Keratinocyte (primary cell): ENCODE measurements around the gene ATP6V0A4. TPM values are rescaled to one million over a fixed set of nuclear protein-coding genes. Genes with fewer than 3 reads are reported as not detected.
"Not testable (repeated sequence)": the region's sequence is repeated elsewhere in the genome, so short reads cannot be mapped to it uniquely, and the experiment has no call there.

Source experiments
- DNase-seq: peaks from one replicate; pipeline ENCODE4 v3.0.0-alpha.2; 2011; ENCODE audit warnings: low read depth, missing footprints, low spot score
- FAIRE-seq: peaks from 2 replicates; lab custom pipeline; 2011; peaks lifted over from hg19 to GRCh38; lab: Jason Lieb, UNC
- H2AFZ ChIP-seq: 2 replicates; pipeline ENCODE4 v1.6.0; 2012; ENCODE audit warnings: low read length, control low read depth, inconsistent platforms; ENCODE audit not compliant: control insufficient read depth
- H3K27ac ChIP-seq: 2 replicates; pipeline ENCODE4 v1.5.1; 2011; ENCODE audit warnings: low read length; ENCODE audit not compliant: control insufficient read depth, insufficient read depth
- H3K27me3 ChIP-seq: 3 replicates; pipeline ENCODE4 v1.6.0; 2011; ENCODE audit warnings: low read length; ENCODE audit not compliant: control insufficient read depth, insufficient read depth; ENCODE audit errors: extremely low read depth
- H3K36me3 ChIP-seq, 2 experiments: 2 replicates in 1 of 2; 3 replicates in 1 of 2; pipeline ENCODE4 v1.5.1; 2011; ENCODE audit warnings: low read length in 2 of 2, mild to moderate bottlenecking in 1 of 2; ENCODE audit not compliant: control insufficient read depth in 2 of 2, insufficient read depth in 2 of 2; ENCODE audit errors: extremely low read depth in 1 of 2
- H3K4me1 ChIP-seq: 3 replicates; pipeline ENCODE4 v1.5.1; 2011; ENCODE audit warnings: low read length; ENCODE audit not compliant: control insufficient read depth, insufficient read depth; ENCODE audit errors: extremely low read depth
- H3K4me2 ChIP-seq: 3 replicates; pipeline ENCODE4 v1.6.0; 2011; ENCODE audit warnings: low read depth, low read length; ENCODE audit not compliant: control insufficient read depth, insufficient read depth; ENCODE audit errors: extremely low read depth
- H3K4me3 ChIP-seq, 3 experiments: fragments of 200-600 bp in 1 of 3; sonication (generic) in 1 of 3; 2 replicates in 2 of 3; 3 replicates in 1 of 3; pipeline ENCODE4 v1.5.1; 2011 to 2016; ENCODE audit warnings: low read length in 3 of 3, mild to moderate bottlenecking in 3 of 3, control low read depth in 2 of 3, inconsistent platforms in 1 of 3, low read depth in 1 of 3, mixed read lengths in 1 of 3, mixed run types in 1 of 3, moderate library complexity in 1 of 3; ENCODE audit not compliant: control insufficient read depth in 2 of 3, insufficient read depth in 2 of 3; ENCODE audit errors: extremely low read depth in 1 of 3
- H3K79me2 ChIP-seq: 2 replicates; pipeline ENCODE4 v1.6.0; 2012; ENCODE audit warnings: low read length; ENCODE audit not compliant: control insufficient read depth, insufficient read depth
- H3K9ac ChIP-seq: 3 replicates; pipeline ENCODE4 v1.6.0; 2011; ENCODE audit warnings: low read length; ENCODE audit not compliant: control insufficient read depth, insufficient read depth; ENCODE audit errors: extremely low read depth
- H3K9me1 ChIP-seq: 3 replicates; pipeline ENCODE4 v1.6.0; 2011; ENCODE audit warnings: low read length; ENCODE audit not compliant: control insufficient read depth, insufficient read depth; ENCODE audit errors: extremely low read depth
- H3K9me3 ChIP-seq: 2 replicates; pipeline ENCODE4 v1.5.1; 2012; ENCODE audit warnings: low read depth, low read length; ENCODE audit not compliant: control insufficient read depth
- H4K20me1 ChIP-seq: 3 replicates; pipeline ENCODE4 v1.6.0; 2011; ENCODE audit warnings: low read length; ENCODE audit not compliant: control insufficient read depth, insufficient read depth; ENCODE audit errors: extremely low read depth
- EZH2 ChIP-seq: IDR thresholded peaks from one replicate; pipeline ENCODE4 v1.6.1; 2012; ENCODE audit warnings: inconsistent platforms, mild to moderate bottlenecking, low read length, moderate library complexity
- dilution Hi-C: fragments of 300-500 bp; cut with MboI; formaldehyde crosslinking; loops from one replicate; pipeline ENCODE4 v1.7.0; 2020; ENCODE audit warnings: low sequenced_read_pairs; ENCODE audit not compliant: extremely low pct_ligation_motif_present
- polyA plus RNA-seq, 5 experiments: library from polyadenylated mRNA; depleted of rRNA in 3 of 5; stranded (reverse) in 3 of 5; stranded (forward) in 1 of 5; unstranded in 1 of 5; fragments of >200 nt; gene quantifications; 1 replicate in 1 of 5; 2 replicates in 3 of 5; 3 replicates in 1 of 5; pipeline versions ENCODE4 v1.2.1 to v1.2.3, GENCODE V29; 2011 to 2012; ENCODE audit warnings: missing spikeins in 2 of 5, low read depth in 1 of 5, low replicate concordance in 1 of 5
- TF ChIP-seq, protein P1 (sequence below), 3 experiments: IDR thresholded peaks in 1 of 3; conservative IDR thresholded peaks in 1 of 3; optimal IDR thresholded peaks in 1 of 3; 2 replicates in 2 of 3; 3 replicates in 1 of 3; pipeline versions ENCODE3 to v1.5.1; 2011; ENCODE audit warnings: low read length in 3 of 3, mild to moderate bottlenecking in 3 of 3, moderate library complexity in 2 of 3, control low read depth in 1 of 3, inconsistent platforms in 1 of 3; ENCODE audit not compliant: insufficient read depth in 2 of 3; ENCODE audit errors: extremely low read depth in 1 of 3

Gene ATP6V0A4
- polyA plus RNA-seq, 1 donor (not counting 4 experiments of a cell fraction or from before 2014, with no cell fraction given) = 0.34 TPM

DNA sequence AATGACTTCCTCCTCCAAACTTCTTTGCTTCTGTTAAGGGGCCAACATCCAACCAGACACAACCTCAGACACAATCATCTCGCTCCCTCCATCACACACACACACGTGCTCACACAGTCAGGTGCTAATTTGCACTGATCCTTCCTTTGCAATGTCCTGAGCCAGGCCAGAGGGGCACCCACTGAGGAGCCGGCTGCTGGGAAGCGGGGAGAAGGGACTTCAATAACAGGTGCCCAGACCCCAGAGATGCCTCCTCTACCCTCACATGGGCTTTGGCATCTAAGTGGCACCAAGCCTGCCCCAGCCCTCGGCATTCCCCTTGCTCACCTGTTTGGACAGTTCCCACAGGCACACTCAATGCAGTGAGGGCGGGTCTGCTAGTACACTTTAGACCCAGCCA, 62.6 kb downstream of the ATP6V0A4 start:
- dilution Hi-C loops = no loop called here
- Histone ChIP-seq H2AFZ (no peak overlapping the region), H3K9ac (no peak overlapping the region), H3K27me3 (no peaks in the 10 kb centered on the region), H3K4me1 (no peaks in the 10 kb centered on the region), H3K79me2 (no peaks in the 10 kb centered on the region), H3K9me1 (no peaks in the 10 kb centered on the region), H3K27ac (no peak overlapping the region), H3K4me3 (no peak overlapping the region), H3K36me3 (no peaks in the 10 kb centered on the region), H3K4me2 (no peak overlapping the region), H4K20me1 (no peaks in the 10 kb centered on the region), H3K9me3 (no peaks in the 10 kb centered on the region)
- FAIRE-seq (no peak), DNase-seq (no peak)
- TF ChIP-seq, protein P1, sequence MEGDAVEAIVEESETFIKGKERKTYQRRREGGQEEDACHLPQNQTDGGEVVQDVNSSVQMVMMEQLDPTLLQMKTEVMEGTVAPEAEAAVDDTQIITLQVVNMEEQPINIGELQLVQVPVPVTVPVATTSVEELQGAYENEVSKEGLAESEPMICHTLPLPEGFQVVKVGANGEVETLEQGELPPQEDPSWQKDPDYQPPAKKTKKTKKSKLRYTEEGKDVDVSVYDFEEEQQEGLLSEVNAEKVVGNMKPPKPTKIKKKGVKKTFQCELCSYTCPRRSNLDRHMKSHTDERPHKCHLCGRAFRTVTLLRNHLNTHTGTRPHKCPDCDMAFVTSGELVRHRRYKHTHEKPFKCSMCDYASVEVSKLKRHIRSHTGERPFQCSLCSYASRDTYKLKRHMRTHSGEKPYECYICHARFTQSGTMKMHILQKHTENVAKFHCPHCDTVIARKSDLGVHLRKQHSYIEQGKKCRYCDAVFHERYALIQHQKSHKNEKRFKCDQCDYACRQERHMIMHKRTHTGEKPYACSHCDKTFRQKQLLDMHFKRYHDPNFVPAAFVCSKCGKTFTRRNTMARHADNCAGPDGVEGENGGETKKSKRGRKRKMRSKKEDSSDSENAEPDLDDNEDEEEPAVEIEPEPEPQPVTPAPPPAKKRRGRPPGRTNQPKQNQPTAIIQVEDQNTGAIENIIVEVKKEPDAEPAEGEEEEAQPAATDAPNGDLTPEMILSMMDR (optimal IDR thresholded peaks at IDR 0.05 in 1 of 3, IDR thresholded peaks at IDR 0.05 in 1 of 3, conservative IDR thresholded peaks at IDR 0.05 in 1 of 3; ENCODE audit: extremely low read depth in 1 of 3, insufficient read depth in 2 of 3, low read length in 3 of 3) = no peak
- no peak for TF ChIP-seq EZH2

DNA sequence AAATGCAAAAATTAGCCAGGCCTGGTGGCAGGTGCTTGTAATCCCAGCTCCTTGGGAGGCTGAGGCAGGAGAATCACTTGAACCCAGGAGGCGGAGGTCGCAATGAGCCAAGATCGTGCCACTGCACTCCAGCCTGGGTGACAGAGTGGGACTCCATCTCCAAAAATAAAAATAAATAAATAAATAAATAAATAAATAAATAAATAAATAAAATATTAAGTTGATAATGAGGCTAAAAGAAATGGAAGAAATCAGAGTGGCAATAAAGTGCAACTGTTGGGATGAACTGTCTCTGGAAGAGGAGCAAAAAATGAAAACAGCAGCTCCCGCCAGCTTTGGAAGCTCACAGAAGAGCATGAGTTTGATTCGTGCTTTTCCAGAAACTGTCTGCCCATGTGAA, 66.3 kb downstream of the ATP6V0A4 start:
- dilution Hi-C loops, H3K9ac ChIP-seq, H4K20me1 ChIP-seq, H3K27ac ChIP-seq, H3K4me2 ChIP-seq, H3K9me3 ChIP-seq, FAIRE-seq, H3K79me2 ChIP-seq, H2AFZ ChIP-seq, H3K4me1 ChIP-seq, H3K9me1 ChIP-seq, DNase-seq, H3K4me3 ChIP-seq, H3K36me3 ChIP-seq, H3K27me3 ChIP-seq: not testable (repeated sequence)

DNA sequence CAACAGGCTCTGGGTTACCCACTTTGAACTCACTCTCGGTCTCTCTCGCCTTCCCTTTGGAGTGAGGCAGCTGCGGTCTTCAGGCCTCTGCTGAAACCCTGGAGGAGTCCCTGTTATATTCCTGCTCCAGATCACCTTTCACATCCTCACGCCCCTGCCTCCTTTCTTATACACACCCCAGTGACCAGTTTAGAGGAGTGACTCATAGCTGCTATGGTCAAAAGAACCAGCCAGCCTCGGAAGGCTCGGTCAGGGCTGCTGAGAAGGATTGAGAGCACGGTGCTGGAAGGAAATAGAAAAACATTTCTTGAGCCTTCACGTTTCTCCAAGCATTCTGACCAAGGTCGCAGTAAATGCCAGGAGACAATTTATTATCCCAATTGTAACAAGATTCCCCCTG, 68.6 kb downstream of the ATP6V0A4 start:
- H4K20me1 ChIP-seq = no peaks in the 10 kb centered on the region
- H3K4me2 ChIP-seq = no peak overlapping the region
- DNase-seq = no peak
- no peaks in the 10 kb centered on the region for H3K4me1 ChIP-seq
- H3K4me3 ChIP-seq = no peak overlapping the region
- no peaks in the 10 kb centered on the region for H3K36me3 ChIP-seq
- H3K27me3 ChIP-seq = no peaks in the 10 kb centered on the region
- H3K9me3 ChIP-seq = no peaks in the 10 kb centered on the region
- no peak overlapping the region for H3K9ac ChIP-seq
- H3K27ac ChIP-seq = no peak overlapping the region
- TF ChIP-seq, protein P1 (optimal IDR thresholded peaks at IDR 0.05 in 1 of 3, IDR thresholded peaks at IDR 0.05 in 1 of 3, conservative IDR thresholded peaks at IDR 0.05 in 1 of 3; ENCODE audit: extremely low read depth in 1 of 3, insufficient read depth in 2 of 3, low read length in 3 of 3) = no peak
- no peak for TF ChIP-seq EZH2
- dilution Hi-C loops = no loop called here
- H2AFZ ChIP-seq = no peak overlapping the region
- no peaks in the 10 kb centered on the region for H3K79me2 ChIP-seq
- H3K9me1 ChIP-seq = no peaks in the 10 kb centered on the region
- no peak for FAIRE-seq
